Retinal pigment epithelial cell (primary cell): Measurements from ENCODE around the gene FOXP4.
A peak's percentile ranks its signal among the peaks of the same experiment; 100 is the strongest.

Experiments used
- DNase-seq: peaks from one replicate; pipeline ENCODE4 v3.0.0-alpha.2; 2010; ENCODE audit warnings: low read depth
- H3K4me3 ChIP-seq: 2 replicates; pipeline ENCODE4 v1.5.1; 2011; ENCODE audit warnings: mild to moderate bottlenecking, low read length, control low read depth, moderate library complexity
- TF ChIP-seq, protein P1 (sequence below): conservative IDR thresholded peaks from 2 replicates; pipeline ENCODE4 v1.5.1; 2011; ENCODE audit warnings: low read depth, low read length, control low read depth, inconsistent platforms

FOXP4 gene

DNA sequence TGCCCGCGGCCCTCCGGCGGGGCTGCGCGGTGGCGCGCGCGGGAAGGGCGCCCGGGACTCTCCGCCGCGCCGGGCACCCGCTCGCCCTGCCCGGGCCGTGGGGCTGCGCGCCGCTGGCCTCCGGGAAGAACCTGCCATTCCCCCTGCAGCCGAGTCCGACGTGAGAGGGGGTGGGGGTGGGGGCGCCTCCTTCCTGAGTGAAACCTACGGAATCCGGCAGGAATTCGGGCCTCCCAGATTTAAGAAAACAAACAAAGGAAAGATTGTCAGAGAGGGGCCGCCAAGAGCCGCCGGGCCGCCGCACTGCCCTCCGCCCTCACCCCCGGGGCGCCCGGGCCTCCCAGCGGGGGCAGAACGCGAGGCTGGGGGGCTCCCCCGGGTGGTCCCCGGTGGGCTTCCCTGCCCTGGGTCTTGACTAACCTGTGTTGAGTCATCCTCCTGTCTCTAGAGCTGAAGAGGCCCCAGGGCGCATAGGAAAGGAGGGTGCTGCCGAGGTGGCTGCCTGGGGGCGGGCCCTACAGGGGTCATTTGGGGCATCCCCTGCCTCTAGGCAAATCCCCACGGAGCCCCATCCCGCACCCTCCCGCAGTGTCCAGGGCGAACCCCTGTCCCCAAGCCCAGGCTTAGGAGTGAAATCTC, 42.2 kb upstream of the FOXP4 start:
- peak overlapping the region; percentile 31 for H3K4me3 ChIP-seq
- no peak for DNase-seq
- TF ChIP-seq, protein P1, sequence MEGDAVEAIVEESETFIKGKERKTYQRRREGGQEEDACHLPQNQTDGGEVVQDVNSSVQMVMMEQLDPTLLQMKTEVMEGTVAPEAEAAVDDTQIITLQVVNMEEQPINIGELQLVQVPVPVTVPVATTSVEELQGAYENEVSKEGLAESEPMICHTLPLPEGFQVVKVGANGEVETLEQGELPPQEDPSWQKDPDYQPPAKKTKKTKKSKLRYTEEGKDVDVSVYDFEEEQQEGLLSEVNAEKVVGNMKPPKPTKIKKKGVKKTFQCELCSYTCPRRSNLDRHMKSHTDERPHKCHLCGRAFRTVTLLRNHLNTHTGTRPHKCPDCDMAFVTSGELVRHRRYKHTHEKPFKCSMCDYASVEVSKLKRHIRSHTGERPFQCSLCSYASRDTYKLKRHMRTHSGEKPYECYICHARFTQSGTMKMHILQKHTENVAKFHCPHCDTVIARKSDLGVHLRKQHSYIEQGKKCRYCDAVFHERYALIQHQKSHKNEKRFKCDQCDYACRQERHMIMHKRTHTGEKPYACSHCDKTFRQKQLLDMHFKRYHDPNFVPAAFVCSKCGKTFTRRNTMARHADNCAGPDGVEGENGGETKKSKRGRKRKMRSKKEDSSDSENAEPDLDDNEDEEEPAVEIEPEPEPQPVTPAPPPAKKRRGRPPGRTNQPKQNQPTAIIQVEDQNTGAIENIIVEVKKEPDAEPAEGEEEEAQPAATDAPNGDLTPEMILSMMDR = no peak

DNA sequence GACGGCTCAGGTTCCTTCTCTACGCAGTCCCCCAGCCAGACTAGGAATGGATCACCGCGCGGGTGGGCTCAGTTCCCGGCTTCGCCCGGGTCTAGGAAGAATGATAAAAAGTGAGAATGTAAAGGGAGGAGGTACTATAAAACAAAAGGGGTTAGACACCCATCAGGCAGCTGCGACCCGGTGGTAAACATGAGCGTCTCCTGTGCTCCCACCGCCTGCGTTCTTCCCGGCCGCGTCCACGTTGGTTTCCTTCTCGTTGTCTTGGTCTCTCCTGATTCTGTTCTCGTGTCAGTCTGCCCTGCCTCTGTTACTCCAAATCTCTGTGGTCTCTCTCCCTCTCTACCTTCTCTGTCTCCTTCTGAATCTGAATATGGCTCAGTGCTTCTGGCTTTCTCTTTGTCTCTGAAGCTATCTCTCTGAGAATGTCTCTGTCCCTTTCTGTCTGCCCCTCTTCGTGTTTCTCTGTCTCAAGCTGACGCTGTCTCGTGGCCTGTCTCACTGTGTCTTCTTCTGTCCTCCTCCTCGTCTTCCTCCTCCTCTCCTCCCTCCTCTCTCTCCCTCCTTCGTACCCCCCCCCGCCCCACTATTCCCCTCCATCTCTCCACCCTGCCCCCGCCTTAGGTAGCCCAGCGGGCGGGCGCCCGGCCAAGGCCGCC, 41.6 kb upstream of the FOXP4 start:
- H3K4me3 ChIP-seq = peak overlapping the region; percentile 31
- TF ChIP-seq, protein P1 = no peak
- no peak for DNase-seq

DNA sequence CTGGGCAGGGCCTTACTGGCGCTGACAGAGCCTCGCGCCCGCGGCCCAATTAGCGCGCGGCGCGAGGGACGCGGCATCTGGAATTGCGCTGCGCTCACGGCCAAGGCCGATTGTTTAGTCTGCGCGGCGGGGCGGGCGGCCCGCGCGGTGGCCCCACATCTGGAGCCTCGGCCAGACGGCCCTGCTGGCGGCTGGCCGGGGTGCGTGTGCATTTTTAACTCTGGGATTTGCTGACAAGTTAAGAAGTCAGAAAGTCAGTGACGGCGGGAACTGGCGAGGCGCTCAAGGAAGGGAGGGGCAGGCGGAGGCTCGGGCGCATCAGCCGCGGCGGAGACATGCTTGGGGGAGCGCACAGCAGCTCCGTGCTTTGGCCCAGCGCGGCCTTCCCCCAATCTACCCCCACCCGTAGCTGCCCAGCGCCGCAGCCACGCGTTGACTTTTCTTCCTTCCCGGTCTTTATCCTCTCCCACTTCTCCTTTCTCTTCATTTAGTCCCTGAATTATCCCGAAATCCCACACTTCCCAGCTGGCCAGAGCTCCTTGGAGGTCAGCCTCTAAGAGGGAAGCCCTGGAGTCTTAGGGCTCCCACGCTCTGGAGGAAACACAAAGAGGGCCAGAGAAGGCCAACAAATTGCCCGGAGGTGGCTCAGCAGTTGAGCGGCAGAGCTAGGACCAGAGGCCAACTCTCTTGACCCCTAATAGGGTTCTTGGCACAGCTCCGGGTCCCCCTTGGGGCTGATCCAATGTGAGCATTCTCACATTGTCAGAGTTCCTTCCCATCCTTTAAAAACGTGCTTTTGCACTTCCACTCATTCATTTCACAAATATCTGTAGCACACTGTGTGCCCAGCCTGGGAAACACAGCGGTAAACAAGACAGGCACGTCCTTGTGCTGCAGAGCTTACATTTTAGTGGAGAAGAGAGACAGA, 40.8 kb upstream of the FOXP4 start:
- H3K4me3 ChIP-seq = peak overlapping the region; percentile 17
- no peak for DNase-seq
- TF ChIP-seq, protein P1 = no peak

DNA sequence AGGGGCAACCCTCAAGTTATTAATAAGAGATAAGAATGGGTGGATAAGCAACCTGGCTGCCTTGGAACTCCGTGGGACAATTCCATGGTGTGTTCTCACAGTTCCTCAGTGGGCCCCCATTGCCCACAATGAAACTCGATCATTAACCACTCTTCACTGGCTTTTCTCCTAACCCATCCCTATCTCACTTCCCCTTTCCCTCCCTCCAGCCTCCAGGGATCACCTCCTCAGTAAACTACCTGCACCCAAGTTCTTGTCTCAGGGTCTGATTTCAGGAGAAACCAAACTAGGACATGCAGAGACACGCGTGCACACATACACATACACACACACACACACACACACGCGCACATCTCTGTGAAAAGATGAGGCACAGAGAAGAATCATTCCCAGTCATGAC, 37.7 kb upstream of the FOXP4 start:
- DNase-seq = no peak
- no peak overlapping the region for H3K4me3 ChIP-seq
- TF ChIP-seq, protein P1 = no peak

DNA sequence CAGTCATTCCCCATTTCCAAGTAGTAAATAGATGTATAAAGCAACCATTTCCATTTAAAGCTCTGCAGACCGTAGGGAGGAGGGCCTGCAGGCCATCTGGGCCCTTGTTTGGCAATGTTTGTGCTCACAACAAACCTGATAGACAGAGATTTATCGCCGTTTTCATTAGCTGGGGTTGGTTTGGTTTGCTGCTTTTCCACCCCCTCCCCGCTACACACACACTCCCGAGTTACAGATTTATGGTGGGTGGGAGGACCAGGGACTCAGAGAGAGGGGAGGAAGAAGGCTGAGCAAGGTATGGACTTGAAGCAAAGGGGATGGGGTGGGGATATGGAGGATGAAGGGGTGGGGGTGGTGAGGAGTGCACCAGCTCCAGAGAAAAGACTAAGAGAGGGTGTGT, 36.6 kb upstream of the FOXP4 start:
- no peak for DNase-seq
- H3K4me3 ChIP-seq = no peak overlapping the region

DNA sequence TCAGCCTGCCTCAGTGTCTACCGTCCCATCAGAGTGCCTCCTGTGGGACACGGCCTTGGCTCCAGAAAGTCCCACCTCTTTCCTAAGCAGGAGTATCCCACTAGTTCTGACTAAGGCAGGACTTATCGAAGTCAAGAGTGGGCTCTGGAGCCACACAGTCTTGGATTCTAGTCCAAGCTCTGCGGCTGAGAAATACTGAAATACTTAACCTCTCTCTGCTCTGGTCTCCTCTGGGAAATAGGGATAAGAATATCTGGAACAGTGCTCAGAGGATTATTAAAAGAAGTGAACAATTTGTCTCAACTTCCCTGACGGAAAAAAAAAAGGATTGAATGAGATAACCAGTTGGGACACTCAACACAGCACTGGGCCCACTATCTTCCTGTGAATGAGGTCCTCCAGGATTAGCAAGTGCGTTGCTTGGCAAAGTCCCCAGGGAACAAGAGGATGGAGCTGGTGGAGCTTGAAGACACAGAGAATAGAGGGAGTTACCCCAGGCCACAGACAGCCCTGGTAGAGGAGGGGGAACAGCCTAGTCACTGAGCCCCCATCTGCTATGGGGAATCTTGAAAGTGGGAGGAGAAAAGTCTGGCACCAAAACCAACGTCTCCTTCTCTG, 34.6 kb upstream of the FOXP4 start:
- DNase-seq = no peak
- TF ChIP-seq, protein P1 = no peak
- H3K4me3 ChIP-seq = no peak overlapping the region

More for the DNA sequence above, 36.6 kb upstream of the FOXP4 start:
- TF ChIP-seq, protein P1 = no peak
